SW480 (cell line): Measurements from ENCODE around the gene RIN1.
"Not testable (repeated sequence)": the region's sequence is repeated elsewhere in the genome, so short reads cannot be mapped to it uniquely, and the experiment has no call there.

Experiments used
- DNase-seq: peaks from one replicate; pipeline ENCODE4 v3.0.0-alpha.2; 2016; ENCODE audit warnings: low spot score

Gene RIN1

GRCh38 chr11:66333896-66334604 lies 2.2 kb downstream of the RIN1 start:
- no peak for DNase-seq

GRCh38 chr11:66333220-66333877 lies 2.9 kb downstream of the RIN1 start:
- no peak for DNase-seq

- DNase-seq: no peak
These were observed 3.6 kb downstream of the RIN1 start for GRCh38 chr11:66332371-66333219.

GRCh38 chr11:66331542-66332370 lies 4.5 kb downstream of the RIN1 start:
- no peak for DNase-seq

GRCh38 chr11:66330931-66331330 lies 5.3 kb downstream of the RIN1 start:
- no peak for DNase-seq

GRCh38 chr11:66329165-66329673 lies 7.0 kb downstream of the RIN1 start:
- DNase-seq: no peak

GRCh38 chr11:66328302-66329144 lies 7.7 kb downstream of the RIN1 start:
- peak; percentile 80 for DNase-seq

GRCh38 chr11:66328031-66328301 lies 8.3 kb downstream of the RIN1 start:
- DNase-seq: peak; percentile 70

GRCh38 chr11:66327171-66328030 lies 8.8 kb downstream of the RIN1 start:
- peak; percentile 28 for DNase-seq

- peak; percentile 29 for DNase-seq
These were observed 9.7 kb downstream of the RIN1 start for GRCh38 chr11:66326261-66327111.

GRCh38 chr11:66325263-66325671 lies 11.0 kb downstream of the RIN1 start:
- DNase-seq: no peak

GRCh38 chr11:66324664-66325063 lies 11.6 kb downstream of the RIN1 start:
- DNase-seq: no peak

GRCh38 chr11:66323684-66324083 lies 12.6 kb downstream of the RIN1 start:
- DNase-seq: no peak

GRCh38 chr11:66322732-66323427 lies 13.4 kb downstream of the RIN1 start:
- no peak for DNase-seq

- DNase-seq: no peak
These were observed 14.6 kb downstream of the RIN1 start for GRCh38 chr11:66321606-66322005.

GRCh38 chr11:66320748-66321147 lies 15.5 kb downstream of the RIN1 start:
- DNase-seq: not testable (repeated sequence)

- DNase-seq: not testable (repeated sequence)
These were observed 15.9 kb downstream of the RIN1 start for GRCh38 chr11:66320289-66320688.

- DNase-seq: no peak
These were observed 17.6 kb downstream of the RIN1 start for GRCh38 chr11:66318600-66318970.
